ENCODE data around the gene CAMK2G.

- TF ChIP-seq CTCF (IDR thresholded peaks at IDR 0.05) (no peak), MAZ (IDR thresholded peaks at IDR 0.05; ENCODE audit: borderline replicate concordance, low read depth, low read length) (no peak)
Measured at GRCh38 chr10:73857446-73857845, 16.9 kb downstream of the CAMK2G start.
